ENCODE measurements around the gene FAM229B.

DNA sequence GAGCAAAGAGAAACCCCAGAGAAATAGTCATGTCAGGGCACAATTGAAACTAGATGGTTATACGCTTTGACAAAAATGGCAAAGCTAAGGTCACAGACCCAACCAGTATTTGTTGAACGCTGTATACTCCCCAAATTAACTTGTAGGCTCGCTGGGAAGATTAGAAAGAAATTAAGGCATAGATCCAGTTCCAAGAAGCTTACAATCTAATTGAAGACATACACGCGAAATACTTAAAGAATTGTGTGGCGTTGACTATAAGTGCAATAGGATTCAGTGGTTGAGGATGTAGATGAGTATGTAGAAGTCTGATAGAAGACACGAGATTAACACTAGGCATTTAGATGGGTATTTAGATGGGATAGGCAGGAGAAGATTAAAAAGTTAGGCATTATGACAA lies 525 bp downstream of the FAM229B start:
- TF ChIP-seq POLR2A (IDR thresholded peaks at IDR 0.05) (no peak), POLR2AphosphoS5 (IDR thresholded peaks at IDR 0.05; ENCODE audit: insufficient read depth in 1 of 2, low read depth in 1 of 2) (no peak)
- TF ChIP-seq, protein P1, sequence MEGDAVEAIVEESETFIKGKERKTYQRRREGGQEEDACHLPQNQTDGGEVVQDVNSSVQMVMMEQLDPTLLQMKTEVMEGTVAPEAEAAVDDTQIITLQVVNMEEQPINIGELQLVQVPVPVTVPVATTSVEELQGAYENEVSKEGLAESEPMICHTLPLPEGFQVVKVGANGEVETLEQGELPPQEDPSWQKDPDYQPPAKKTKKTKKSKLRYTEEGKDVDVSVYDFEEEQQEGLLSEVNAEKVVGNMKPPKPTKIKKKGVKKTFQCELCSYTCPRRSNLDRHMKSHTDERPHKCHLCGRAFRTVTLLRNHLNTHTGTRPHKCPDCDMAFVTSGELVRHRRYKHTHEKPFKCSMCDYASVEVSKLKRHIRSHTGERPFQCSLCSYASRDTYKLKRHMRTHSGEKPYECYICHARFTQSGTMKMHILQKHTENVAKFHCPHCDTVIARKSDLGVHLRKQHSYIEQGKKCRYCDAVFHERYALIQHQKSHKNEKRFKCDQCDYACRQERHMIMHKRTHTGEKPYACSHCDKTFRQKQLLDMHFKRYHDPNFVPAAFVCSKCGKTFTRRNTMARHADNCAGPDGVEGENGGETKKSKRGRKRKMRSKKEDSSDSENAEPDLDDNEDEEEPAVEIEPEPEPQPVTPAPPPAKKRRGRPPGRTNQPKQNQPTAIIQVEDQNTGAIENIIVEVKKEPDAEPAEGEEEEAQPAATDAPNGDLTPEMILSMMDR (IDR thresholded peaks at IDR 0.05), result no peak

Measured in vagina (tissue), 2 donors.